Medulla oblongata (tissue), 1 donor: ENCODE measurements around the gene PRPF40A.

Experiments
- DNase-seq: peaks from one replicate; pipeline ENCODE4 v3.0.0-alpha.2; 2015; ENCODE audit errors: extremely low spot score

The PRPF40A gene

GRCh38 chr2:152651834-152652233 is 65.4 kb downstream of the PRPF40A start:
- DNase-seq = no peak

GRCh38 chr2:152650768-152651371 is 66.4 kb downstream of the PRPF40A start:
- no peak for DNase-seq

GRCh38 chr2:152649997-152650396 is 67.3 kb downstream of the PRPF40A start:
- no peak for DNase-seq

GRCh38 chr2:152648336-152648735 is 68.9 kb downstream of the PRPF40A start:
- peak; percentile 31 for DNase-seq

- peak; percentile 73 for DNase-seq
Observed at GRCh38 chr2:152647552-152647951, 69.7 kb downstream of the PRPF40A start.

- no peak for DNase-seq
Observed at GRCh38 chr2:152646775-152647174, 70.5 kb downstream of the PRPF40A start.

GRCh38 chr2:152646264-152646663 is 71.0 kb downstream of the PRPF40A start:
- no peak for DNase-seq

- no peak for DNase-seq
Observed at GRCh38 chr2:152644189-152644873, 72.9 kb downstream of the PRPF40A start.

- no peak for DNase-seq
Observed at GRCh38 chr2:152638590-152638989, 78.7 kb downstream of the PRPF40A start.

GRCh38 chr2:152638056-152638455 is 79.2 kb downstream of the PRPF40A start:
- no peak for DNase-seq

- DNase-seq = no peak
Observed at GRCh38 chr2:152637251-152637650, 80.0 kb downstream of the PRPF40A start.

GRCh38 chr2:152635635-152636298 is 81.5 kb downstream of the PRPF40A start:
- DNase-seq = peak; percentile 68

- DNase-seq = no peak
Observed at GRCh38 chr2:152632736-152633135, 84.5 kb downstream of the PRPF40A start.

- no peak for DNase-seq
Observed at GRCh38 chr2:152630466-152630865, 86.8 kb downstream of the PRPF40A start.

GRCh38 chr2:152629202-152629601 is 88.1 kb downstream of the PRPF40A start:
- DNase-seq = no peak

GRCh38 chr2:152627351-152627957 is 89.8 kb downstream of the PRPF40A start:
- peak; percentile 81 for DNase-seq

GRCh38 chr2:152626911-152627339 is 90.3 kb downstream of the PRPF40A start:
- DNase-seq = no peak

- DNase-seq = no peak
Observed at GRCh38 chr2:152624805-152625204, 92.5 kb downstream of the PRPF40A start.

GRCh38 chr2:152623775-152624174 is 93.5 kb downstream of the PRPF40A start:
- DNase-seq = no peak

- peak; percentile 64 for DNase-seq
Observed at GRCh38 chr2:152623076-152623740, 94.1 kb downstream of the PRPF40A start.

- DNase-seq = no peak
Observed at GRCh38 chr2:152622219-152622618, 95.0 kb downstream of the PRPF40A start.

- DNase-seq = no peak
Observed at GRCh38 chr2:152620985-152621384, 96.3 kb downstream of the PRPF40A start.
